GM19351 (cell line): ENCODE data around the gene SGPL1.
"Not testable (repeated sequence)": the region's sequence is repeated elsewhere in the genome, so short reads cannot be mapped to it uniquely, and the experiment has no call there.

ENCODE experiments used
- ATAC-seq: cut with Tn5 transposase; IDR thresholded peaks from one replicate; pipeline ENCODE4 v1.9.1; 2021; ENCODE audit warnings: mild to moderate bottlenecking, moderate library complexity; ENCODE audit not compliant: unreplicated experiment

Gene SGPL1

DNA sequence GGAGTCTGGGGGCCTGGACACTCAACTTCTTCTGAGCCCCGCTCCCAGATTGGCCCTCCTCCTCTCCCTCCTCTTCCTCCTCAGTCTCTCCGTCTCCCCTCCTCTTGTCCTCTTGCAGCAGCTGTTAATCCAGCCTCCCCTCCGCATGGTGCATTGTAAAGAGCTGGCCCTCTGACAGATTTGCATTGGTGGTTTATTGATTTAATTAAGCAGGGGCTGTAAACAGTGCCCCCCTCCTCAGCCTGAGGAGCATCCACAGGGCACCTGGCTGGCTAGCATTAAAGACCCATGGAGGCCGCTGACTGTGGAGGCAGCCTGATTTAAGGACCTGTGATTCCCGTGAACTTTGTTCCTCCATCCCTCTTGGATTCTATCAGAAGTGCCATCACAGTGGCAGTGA, 101.5 kb downstream of the SGPL1 start:
- no peak for ATAC-seq

- ATAC-seq, result no peak
These were observed 101.9 kb downstream of the SGPL1 start for GRCh38 chr10:70917635-70918034.

DNA sequence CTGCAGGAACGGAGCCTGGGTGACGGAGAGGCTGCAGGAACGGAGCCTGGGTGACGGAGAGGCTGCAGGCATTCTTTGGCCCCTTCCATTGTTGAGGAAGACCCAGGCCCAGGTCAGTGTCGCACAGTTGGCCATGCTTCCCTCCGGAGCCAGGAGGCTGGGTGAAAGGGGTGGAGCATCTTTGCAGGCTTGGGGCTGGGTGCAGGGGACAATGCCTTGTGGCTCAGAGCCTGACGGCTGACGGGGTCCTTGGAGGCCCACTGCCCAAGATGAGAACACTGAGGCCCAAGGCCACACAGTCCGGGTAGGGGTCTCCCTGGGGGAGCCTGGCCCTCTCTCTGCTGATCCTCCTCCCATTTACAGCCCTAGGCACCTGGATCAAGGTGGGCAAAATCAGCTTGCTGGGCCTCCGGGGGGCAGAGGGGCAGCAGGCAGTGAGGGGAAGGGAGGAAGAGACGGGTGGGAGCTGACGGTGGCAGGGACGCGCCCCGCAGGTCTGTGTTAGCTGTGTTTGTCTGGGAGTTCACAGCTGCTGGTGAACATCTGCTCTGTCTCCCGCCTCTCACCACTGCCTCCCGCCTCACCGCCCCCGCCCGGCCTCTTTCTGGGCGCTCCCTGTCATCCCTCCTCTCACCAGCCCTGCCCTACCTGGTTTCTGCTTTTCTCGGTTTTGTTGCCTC, 103.2 kb downstream of the SGPL1 start:
- ATAC-seq, result no peak

- not testable (repeated sequence) for ATAC-seq
These were observed 104.2 kb downstream of the SGPL1 start for GRCh38 chr10:70919906-70920305.

DNA sequence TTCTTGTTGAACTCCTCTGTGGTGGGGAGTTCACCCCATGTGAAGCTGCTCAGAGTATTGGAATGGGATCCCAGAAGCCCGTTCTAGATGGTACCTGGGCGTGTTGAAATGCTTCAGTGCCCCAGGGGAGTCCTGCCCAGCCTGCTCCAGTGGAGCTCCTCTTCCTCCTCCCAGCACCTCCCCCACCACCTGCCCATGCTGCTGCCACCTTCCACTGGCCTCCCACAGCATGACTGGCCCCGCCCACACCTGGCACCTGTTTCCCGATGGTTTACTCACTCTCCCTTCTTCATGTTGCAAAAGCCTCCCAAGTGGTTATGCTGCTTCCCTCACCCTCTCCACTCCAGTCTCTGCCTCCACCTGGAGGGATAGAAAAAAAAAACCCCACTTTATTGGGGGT, 104.8 kb downstream of the SGPL1 start:
- ATAC-seq, result no peak

DNA sequence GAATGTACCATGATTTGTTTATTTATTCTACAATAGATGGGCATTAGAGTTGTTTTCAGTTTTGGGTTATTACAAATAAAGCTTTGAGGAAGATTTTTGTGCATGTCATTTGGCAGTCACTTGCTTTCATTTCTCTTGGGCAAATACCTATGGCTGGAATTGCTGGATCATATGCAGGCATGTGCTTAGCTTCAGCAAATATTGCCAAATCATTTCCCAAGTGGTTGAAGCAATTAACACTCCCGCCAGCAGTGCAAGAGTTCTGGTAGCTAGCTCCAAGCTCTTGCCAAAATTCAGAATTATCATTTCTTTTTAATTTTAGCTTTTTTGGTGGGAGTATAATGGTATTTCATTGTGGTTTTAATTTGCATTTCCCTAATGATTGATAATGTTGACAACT, 105.5 kb downstream of the SGPL1 start:
- no peak for ATAC-seq

DNA sequence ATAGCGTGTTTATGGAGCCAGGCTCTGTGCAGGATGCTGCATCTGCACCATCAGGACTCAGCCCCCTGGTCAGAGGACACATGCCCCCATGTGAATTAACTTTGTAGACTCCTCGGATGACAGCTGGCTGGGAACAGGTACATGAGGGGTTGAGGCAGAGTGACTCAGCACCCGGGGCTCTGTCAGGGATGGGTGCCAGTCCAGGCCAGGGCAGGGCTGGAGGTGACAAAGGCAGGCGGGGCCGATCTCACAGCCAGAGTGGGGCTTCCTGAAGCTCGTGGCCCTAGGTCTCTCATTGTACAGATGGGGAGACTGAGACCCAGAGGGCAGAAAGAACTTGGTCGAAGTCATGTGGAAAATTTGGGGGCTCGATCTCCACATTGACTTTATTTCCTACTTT, 107.9 kb downstream of the SGPL1 start:
- no peak for ATAC-seq

- no peak for ATAC-seq
These were observed 109.9 kb downstream of the SGPL1 start for GRCh38 chr10:70925377-70926225.

DNA sequence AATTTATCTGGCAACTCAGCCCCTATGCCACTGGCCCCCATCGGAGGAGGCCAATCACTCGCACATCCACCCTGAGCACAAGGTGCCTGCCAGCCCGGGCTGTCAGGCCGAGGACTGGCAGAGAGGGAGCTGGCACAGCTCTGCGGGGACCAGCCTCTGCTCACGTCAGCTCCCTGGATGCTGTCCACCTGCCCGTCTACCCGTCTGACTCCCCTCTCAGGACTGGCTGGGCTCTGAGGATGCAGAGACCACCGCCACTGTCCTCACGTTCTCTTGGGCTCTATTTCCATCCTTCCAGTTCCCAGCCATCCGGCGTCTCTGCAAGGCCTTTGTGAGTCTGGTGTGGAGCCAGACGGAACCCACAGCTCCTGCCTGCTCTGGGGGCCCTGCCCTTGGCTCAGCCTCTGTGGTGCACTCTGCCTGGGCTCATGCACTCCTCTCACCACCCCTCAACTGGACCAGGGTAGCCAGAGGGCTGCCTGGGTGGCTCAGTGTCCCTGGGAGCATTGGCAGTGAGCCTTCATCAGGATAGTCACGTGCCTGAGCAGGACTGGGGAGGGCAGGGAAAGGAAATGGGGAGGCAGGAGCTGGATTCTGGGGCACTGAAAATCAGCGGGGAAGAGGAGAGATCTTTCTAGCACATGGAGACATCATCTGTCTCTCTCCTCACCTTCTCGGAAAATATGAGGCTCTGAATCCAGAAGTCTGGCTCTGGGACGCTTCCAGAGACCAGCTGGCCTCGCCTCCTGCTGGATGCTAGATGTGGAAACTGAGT, 110.7 kb downstream of the SGPL1 start:
- ATAC-seq, result no peak

DNA sequence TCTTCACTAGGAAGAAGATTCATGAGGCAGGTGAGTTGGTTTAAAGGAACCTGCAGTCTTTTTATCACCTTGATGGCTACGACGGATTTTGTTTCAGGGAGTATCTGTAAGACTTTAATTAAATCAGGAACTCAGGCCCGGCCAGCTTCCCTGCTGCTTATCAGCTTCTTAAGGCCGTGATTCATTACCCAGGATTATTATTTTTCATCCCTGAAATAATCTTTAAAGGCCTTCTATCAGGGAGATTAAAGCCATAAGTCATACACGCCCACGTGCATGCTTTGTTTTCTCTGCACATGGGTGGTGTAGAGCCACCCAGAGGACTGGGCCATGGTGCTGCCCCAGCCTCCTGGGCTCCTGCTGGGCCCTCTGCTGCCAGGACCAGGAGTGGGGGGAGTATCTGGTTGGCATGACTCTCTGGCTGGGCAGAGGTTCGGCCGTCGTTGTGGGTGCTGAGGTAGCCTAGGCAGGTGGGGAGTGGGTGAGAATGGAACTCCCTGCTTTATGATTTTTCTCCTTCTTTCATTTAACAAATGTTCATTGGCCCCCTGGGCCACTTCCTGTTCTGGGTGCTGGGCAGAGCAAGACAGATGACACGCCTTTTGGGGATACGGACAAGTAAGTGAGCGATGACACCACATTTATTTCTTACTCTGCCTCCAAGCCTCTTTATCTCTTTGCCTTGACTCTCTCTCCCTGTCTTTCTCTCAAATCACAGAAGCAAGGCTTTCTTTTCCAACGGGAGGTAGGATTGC, 111.6 kb downstream of the SGPL1 start:
- no peak for ATAC-seq

DNA sequence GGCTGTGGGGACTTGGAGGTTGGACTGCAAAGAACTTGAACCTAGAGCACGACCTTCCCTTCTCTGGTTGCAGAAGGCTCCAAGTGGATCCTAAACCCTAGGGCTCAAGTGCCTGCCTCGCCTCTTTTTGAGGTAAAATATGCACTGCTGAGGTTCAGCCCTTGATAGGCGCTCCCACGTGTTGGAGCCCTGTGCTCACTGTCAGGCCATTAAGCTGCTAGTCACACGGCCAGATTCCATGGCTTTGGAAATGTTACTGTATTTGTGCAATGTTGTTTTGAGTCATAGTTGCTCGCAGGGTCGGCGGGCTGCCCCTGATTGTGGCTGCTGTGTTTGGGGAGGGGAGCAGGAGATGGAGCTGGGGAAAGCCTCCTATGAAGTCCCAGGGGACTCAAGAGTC, 112.4 kb downstream of the SGPL1 start:
- no peak for ATAC-seq

GRCh38 chr10:70930263-70931000, 114.7 kb downstream of the SGPL1 start:
- ATAC-seq, result no peak
